Measurements from ENCODE around the gene ISLR2.

ISLR2 gene

GRCh38 chr15:74176262-74177214 lies 46.2 kb downstream of the ISLR2 start:
- no peak for FAIRE-seq

GRCh38 chr15:74178326-74179100 lies 48.1 kb downstream of the ISLR2 start:
- FAIRE-seq (no peak), DNase-seq (ENCODE audit: low spot score) (no peak)

More at GRCh38 chr15:74176262-74177214, 46.2 kb downstream of the ISLR2 start:
- DNase-seq (ENCODE audit: low spot score) = no peak

GRCh38 chr15:74179101-74179841 lies 48.9 kb downstream of the ISLR2 start:
- peak; percentile 95 for FAIRE-seq
- peak; percentile 90 for DNase-seq (ENCODE audit: low spot score)

GRCh38 chr15:74179983-74180880 lies 49.8 kb downstream of the ISLR2 start:
- FAIRE-seq (no peak), DNase-seq (ENCODE audit: low spot score) (peak; percentile 20)

- FAIRE-seq = no peak
- no peak for DNase-seq (ENCODE audit: low spot score)
Measured at GRCh38 chr15:74180881-74181602, 50.7 kb downstream of the ISLR2 start.

- DNase-seq (ENCODE audit: low spot score) (no peak), FAIRE-seq (no peak)
Measured at GRCh38 chr15:74182131-74182530, 51.7 kb downstream of the ISLR2 start.

- DNase-seq (ENCODE audit: low spot score) (peak; percentile 56), FAIRE-seq (no peak)
Measured at GRCh38 chr15:74184582-74185091, 54.3 kb downstream of the ISLR2 start.

- peak; percentile 22 for DNase-seq (ENCODE audit: low spot score)
- FAIRE-seq = no peak
Measured at GRCh38 chr15:74185710-74186348, 55.4 kb downstream of the ISLR2 start.
